A673 (cell line): ENCODE results near the gene PCID2. TPM values are rescaled to one million over a fixed set of nuclear protein-coding genes. Genes with fewer than 3 reads are reported as not detected.

Source experiments
- BruUV-seq: library from RNA; stranded (reverse); fragments of 400-500 nt; replicated peaks from 2 replicates; lab custom pipeline; 2021; lab: Mats Ljungman, UMichigan
- CTCF ChIA-PET: fragments of 300-600 bp; sonication (Branson Sonifier 250); formaldehyde crosslinking; loops from one replicate; lab custom pipeline; 2022; ENCODE audit warnings: antibody characterized with exemption; lab: Charles Lee
- POLR2A ChIA-PET: fragments of 300-600 bp; sonication (Branson Sonifier 250); formaldehyde crosslinking; loops from one replicate; lab custom pipeline; 2022; ENCODE audit warnings: antibody characterized with exemption; ENCODE audit not compliant: low non-redundant PET; lab: Charles Lee
- DNase-seq: peaks from one replicate; pipeline ENCODE4 v3.0.0-alpha.2; 2015; ENCODE audit warnings: low spot score
- H3K27ac ChIP-seq: fragments of 200-600 bp; sonication (generic); 2 replicates; pipeline ENCODE4 v1.5.1; 2016; ENCODE audit warnings: mixed run types, low read depth, mild to moderate bottlenecking, mixed read lengths, antibody characterized with exemption, low read length; ENCODE audit not compliant: poor library complexity, severe bottlenecking
- H3K27me3 ChIP-seq: fragments of 200-600 bp; sonication (generic); replicated peaks from 2 replicates; pipeline ENCODE4 v1.6.1; 2017; ENCODE audit warnings: mixed run types, low read depth, mild to moderate bottlenecking, mixed read lengths, antibody characterized with exemption, low read length; ENCODE audit not compliant: insufficient read depth, poor library complexity
- H3K36me3 ChIP-seq: fragments of 200-600 bp; sonication (generic); 2 replicates; pipeline ENCODE4 v1.6.1; 2016; ENCODE audit warnings: mixed run types, mild to moderate bottlenecking, mixed read lengths, antibody characterized with exemption, low read length; ENCODE audit not compliant: insufficient read depth, poor library complexity, severe bottlenecking
- H3K4me1 ChIP-seq: fragments of 200-600 bp; sonication (generic); 2 replicates; pipeline ENCODE4 v1.6.1; 2017; ENCODE audit warnings: mixed run types, mild to moderate bottlenecking, mixed read lengths, antibody characterized with exemption, low read length; ENCODE audit not compliant: insufficient read depth, poor library complexity, severe bottlenecking
- H3K4me3 ChIP-seq: fragments of 200-600 bp; sonication (generic); 2 replicates; pipeline ENCODE4 v1.5.1; 2016; ENCODE audit warnings: low read depth, mixed run types, mild to moderate bottlenecking, mixed read lengths, low read length; ENCODE audit not compliant: poor library complexity, severe bottlenecking
- H3K9me3 ChIP-seq: fragments of 200-600 bp; sonication (generic); 2 replicates; pipeline ENCODE4 v1.6.1; 2016; ENCODE audit warnings: mixed run types, low read depth, mild to moderate bottlenecking, mixed read lengths, antibody characterized with exemption, low read length; ENCODE audit not compliant: poor library complexity, severe bottlenecking
- EZH2 ChIP-seq: fragments of 200-600 bp; sonication (generic); IDR thresholded peaks from 2 replicates; pipeline ENCODE4 v1.6.1; 2017; ENCODE audit warnings: borderline replicate concordance, low read depth, mild to moderate bottlenecking, mixed read lengths, antibody characterized with exemption, low read length; ENCODE audit not compliant: poor library complexity, severe bottlenecking
- intact Hi-C: fragments of 100-400 bp; cut with micrococcal nuclease; formaldehyde crosslinking; loops from one replicate; pipeline ENCODE4 v1.10.0; 2022; ENCODE audit not compliant: unreplicated experiment
- total RNA-seq: library from RNA; stranded (reverse); gene quantifications from 2 replicates; pipeline ENCODE4 v1.2.3, GENCODE V29; 2021
- TF ChIP-seq, protein P1 (sequence below): fragments of 300-800, 200-600 bp; sonication (generic); conservative IDR thresholded peaks from 2 replicates; pipeline ENCODE4 v1.5.1; 2017; ENCODE audit warnings: low read depth, mild to moderate bottlenecking, antibody characterized with exemption, low read length, moderate library complexity, mixed read lengths

The PCID2 gene
- total RNA-seq, 1 experiment from 2014 or later: 67.5 TPM

DNA sequence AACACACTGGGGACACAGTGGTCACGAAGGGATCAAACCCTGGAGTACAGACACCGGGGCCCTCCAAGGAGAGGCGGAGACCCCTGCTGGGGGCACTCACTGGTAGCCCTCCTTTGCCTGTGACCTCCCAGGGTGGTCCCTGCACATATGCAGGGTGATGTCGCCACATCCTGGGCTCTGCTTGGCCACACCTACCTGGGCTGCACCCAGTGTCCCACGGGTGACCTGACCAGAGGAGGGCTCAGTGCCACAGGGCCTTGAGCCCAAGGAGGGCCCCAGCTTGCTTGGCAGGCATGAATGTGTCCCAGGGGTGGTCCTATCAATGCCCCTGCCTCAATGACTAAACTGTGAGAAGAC is 4.1 kb downstream of the PCID2 start:
- peak overlapping the region; percentile 19 for H3K27ac ChIP-seq
- peaks cover 8% of the 10 kb centered on the region for H3K36me3 ChIP-seq
- peaks cover 13% of the 10 kb centered on the region for H3K4me1 ChIP-seq
- H3K27me3 ChIP-seq: no peaks in the 10 kb centered on the region
- intact Hi-C loops: no loop called here
- no peak overlapping the region for H3K4me3 ChIP-seq
- no peaks in the 10 kb centered on the region for H3K9me3 ChIP-seq
- ChIA-PET POLR2A (no interaction called here), CTCF (no interaction called here)
- TF ChIP-seq EZH2: no peak
- TF ChIP-seq, protein P1, sequence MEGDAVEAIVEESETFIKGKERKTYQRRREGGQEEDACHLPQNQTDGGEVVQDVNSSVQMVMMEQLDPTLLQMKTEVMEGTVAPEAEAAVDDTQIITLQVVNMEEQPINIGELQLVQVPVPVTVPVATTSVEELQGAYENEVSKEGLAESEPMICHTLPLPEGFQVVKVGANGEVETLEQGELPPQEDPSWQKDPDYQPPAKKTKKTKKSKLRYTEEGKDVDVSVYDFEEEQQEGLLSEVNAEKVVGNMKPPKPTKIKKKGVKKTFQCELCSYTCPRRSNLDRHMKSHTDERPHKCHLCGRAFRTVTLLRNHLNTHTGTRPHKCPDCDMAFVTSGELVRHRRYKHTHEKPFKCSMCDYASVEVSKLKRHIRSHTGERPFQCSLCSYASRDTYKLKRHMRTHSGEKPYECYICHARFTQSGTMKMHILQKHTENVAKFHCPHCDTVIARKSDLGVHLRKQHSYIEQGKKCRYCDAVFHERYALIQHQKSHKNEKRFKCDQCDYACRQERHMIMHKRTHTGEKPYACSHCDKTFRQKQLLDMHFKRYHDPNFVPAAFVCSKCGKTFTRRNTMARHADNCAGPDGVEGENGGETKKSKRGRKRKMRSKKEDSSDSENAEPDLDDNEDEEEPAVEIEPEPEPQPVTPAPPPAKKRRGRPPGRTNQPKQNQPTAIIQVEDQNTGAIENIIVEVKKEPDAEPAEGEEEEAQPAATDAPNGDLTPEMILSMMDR: no peak
- no peak for DNase-seq
- no TSS peak for BruUV-seq

DNA sequence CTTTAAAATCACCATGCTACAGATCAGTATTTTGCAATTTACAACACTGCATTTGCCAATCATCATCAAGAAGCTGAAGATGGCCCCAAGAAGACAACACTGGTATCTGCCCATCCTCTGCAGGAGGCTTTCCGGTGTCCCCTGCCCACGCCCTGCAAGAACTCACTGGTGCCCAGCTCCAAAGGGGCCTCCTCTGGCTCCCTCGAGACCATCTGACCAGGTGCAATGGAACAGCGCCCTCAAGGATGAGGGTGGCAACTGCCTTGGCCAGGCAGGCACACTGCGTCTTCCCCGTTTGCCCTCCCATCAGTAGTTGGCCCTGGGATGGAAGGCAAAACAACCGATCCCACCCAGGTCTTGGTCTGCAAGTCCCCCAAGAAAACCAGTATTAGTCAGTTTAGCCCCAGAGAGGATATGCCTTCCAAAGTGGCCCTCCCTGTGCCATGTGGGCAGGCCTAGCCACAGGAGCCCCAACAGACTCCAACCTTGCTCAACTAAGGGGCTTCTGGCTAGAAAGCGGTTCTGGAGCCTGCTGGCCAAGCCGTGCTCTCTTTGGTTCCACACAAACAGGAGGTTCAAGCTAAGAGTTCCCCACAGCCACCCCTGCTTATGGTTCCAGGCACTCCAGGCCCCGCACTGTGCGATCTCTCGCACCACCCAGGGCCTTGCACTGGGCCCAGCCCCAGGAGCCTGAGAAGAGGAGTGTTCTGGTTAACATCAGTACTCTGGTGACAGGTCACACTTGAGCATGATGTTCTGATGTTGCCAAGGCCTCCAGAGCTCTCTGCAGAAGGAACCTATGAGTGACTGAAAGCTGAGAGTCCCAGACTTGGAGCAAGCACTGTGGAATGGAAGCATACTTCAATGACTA is 4.7 kb downstream of the PCID2 start:
- no TSS peak for BruUV-seq
- no peaks in the 10 kb centered on the region for H3K9me3 ChIP-seq
- no peaks in the 10 kb centered on the region for H3K27me3 ChIP-seq
- POLR2A ChIA-PET: no interaction called here
- CTCF ChIA-PET: no interaction called here
- intact Hi-C loops: no loop called here
- no peak for TF ChIP-seq EZH2
- TF ChIP-seq, protein P1: no peak
- H3K4me1 ChIP-seq: peaks cover 13% of the 10 kb centered on the region
- DNase-seq: no peak
- H3K36me3 ChIP-seq: peaks cover 13% of the 10 kb centered on the region
- H3K4me3 ChIP-seq: no peak overlapping the region
- H3K27ac ChIP-seq: peak overlapping the region; percentile 19

DNA sequence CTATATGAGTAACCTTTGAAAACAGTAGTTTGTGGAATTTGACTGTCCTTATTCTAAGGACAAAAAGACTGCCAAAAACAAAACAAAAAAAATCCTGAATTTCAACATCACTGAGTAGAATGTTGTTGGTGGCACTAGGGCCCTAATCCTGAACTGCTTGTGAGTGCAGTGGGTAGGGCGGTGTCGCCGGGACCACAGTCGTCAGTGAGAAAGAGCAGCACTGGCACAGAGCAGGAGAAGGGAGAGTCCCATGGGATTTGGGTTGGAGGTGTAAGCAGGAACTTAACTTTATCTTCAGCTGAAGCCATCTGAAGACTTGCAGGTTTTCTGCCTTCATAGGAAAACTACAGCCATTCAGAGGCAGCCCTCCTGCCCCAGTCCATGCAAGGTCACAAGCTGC is 5.6 kb downstream of the PCID2 start:
- DNase-seq: no peak
- no TSS peak for BruUV-seq
- CTCF ChIA-PET: no interaction called here
- Histone ChIP-seq H3K4me3 (no peak overlapping the region), H3K27ac (no peak overlapping the region), H3K36me3 (peaks cover 20% of the 10 kb centered on the region), H3K9me3 (no peaks in the 10 kb centered on the region), H3K4me1 (peaks cover 13% of the 10 kb centered on the region), H3K27me3 (no peaks in the 10 kb centered on the region)
- TF ChIP-seq EZH2: no peak
- TF ChIP-seq, protein P1: no peak
- intact Hi-C loops: no loop called here
- POLR2A ChIA-PET: no interaction called here
